Stimulated activated naive CD8-positive, alpha-beta T cell treated with anti-CD3 and anti-CD28 coated beads, Interleukin-15, amount 100 ng/mL, for 72 hours (primary cell): Measurements from ENCODE around the gene RIPPLY3.
"Not testable (repeated sequence)": the region's sequence is repeated elsewhere in the genome, so short reads cannot be mapped to it uniquely, and the experiment has no call there.

Source experiments
- ATAC-seq: fragments of 150-1000 bp; cut with Tn5 transposase; 2 replicates; pipeline ENCODE4 v1.10.0; 2021; ENCODE audit warnings: mild to moderate bottlenecking, moderate library complexity
- DNase-seq, 2 donors: peaks; one replicate each; pipeline ENCODE4 v3.0.0; 2021 to 2022
- H3K27ac Mint-ChIP-seq, 2 donors: one replicate each; pipeline ENCODE4 v1.8.0; 2022; ENCODE audit warnings: mild to moderate bottlenecking in 2 of 2, mixed read lengths in 2 of 2, moderate library complexity in 2 of 2
- H3K27me3 Mint-ChIP-seq: one replicate; pipeline ENCODE4 v1.8.0; 2022; ENCODE audit warnings: mixed read lengths
- H3K4me1 Mint-ChIP-seq: one replicate; pipeline ENCODE4 v1.8.0; 2022; ENCODE audit warnings: mild to moderate bottlenecking, mixed read lengths
- H3K4me3 Mint-ChIP-seq, 2 donors: one replicate each; pipeline ENCODE4 v1.8.0; 2022; ENCODE audit warnings: mild to moderate bottlenecking in 2 of 2, mixed read lengths in 2 of 2, moderate library complexity in 1 of 2
- H3K9me3 Mint-ChIP-seq, 2 donors: one replicate each; pipeline ENCODE4 v1.8.0; 2022; ENCODE audit warnings: mixed read lengths in 2 of 2

The RIPPLY3 gene

GRCh38 chr21:36994501-36995158 is 11.9 kb upstream of the RIPPLY3 start:
- peaks cover 13% of the 10 kb centered on the region for H3K4me1 Mint-ChIP-seq
- ATAC-seq (no peak), DNase-seq (peak in 1 of 2 donors; percentile 50)
- H3K27ac Mint-ChIP-seq = no peak overlapping the region
- H3K4me3 Mint-ChIP-seq = peak overlapping the region; percentile 24 to 58
- no peaks in the 10 kb centered on the region for H3K27me3 Mint-ChIP-seq
- no peaks in the 10 kb centered on the region for H3K9me3 Mint-ChIP-seq

GRCh38 chr21:36995285-36995684 is 11.2 kb upstream of the RIPPLY3 start:
- H3K4me1 Mint-ChIP-seq, H3K27me3 Mint-ChIP-seq, ATAC-seq, H3K9me3 Mint-ChIP-seq, DNase-seq, H3K4me3 Mint-ChIP-seq, H3K27ac Mint-ChIP-seq: not testable (repeated sequence)

GRCh38 chr21:36999131-36999898 is 7.2 kb upstream of the RIPPLY3 start:
- peaks cover 12% of the 10 kb centered on the region for H3K4me1 Mint-ChIP-seq
- no peak overlapping the region for H3K4me3 Mint-ChIP-seq
- no peaks in the 10 kb centered on the region for H3K9me3 Mint-ChIP-seq
- DNase-seq (no peak), ATAC-seq (no peak)
- no peaks in the 10 kb centered on the region for H3K27me3 Mint-ChIP-seq
- no peak overlapping the region for H3K27ac Mint-ChIP-seq

- H3K9me3 Mint-ChIP-seq = no peaks in the 10 kb centered on the region
- DNase-seq (no peak), ATAC-seq (no peak)
- no peak overlapping the region for H3K27ac Mint-ChIP-seq
- peaks cover 7% of the 10 kb centered on the region for H3K4me1 Mint-ChIP-seq
- H3K27me3 Mint-ChIP-seq = no peaks in the 10 kb centered on the region
- H3K4me3 Mint-ChIP-seq = no peak overlapping the region
Observed at GRCh38 chr21:37000381-37000780, 6.1 kb upstream of the RIPPLY3 start.

GRCh38 chr21:37001441-37001840 is 5.1 kb upstream of the RIPPLY3 start:
- Mint-ChIP-seq H3K27me3 (no peaks in the 10 kb centered on the region), H3K27ac (peak overlapping the region in 1 of 2 donors; percentile 20), H3K4me1 (peaks cover 7% of the 10 kb centered on the region), H3K9me3 (no peaks in the 10 kb centered on the region), H3K4me3 (no peak overlapping the region)
- DNase-seq = no peak
- no peak for ATAC-seq

- Mint-ChIP-seq H3K4me1 (peaks cover 13% of the 10 kb centered on the region), H3K27me3 (peaks cover 11% of the 10 kb centered on the region)
- not testable (repeated sequence) for H3K27ac Mint-ChIP-seq, H3K4me3 Mint-ChIP-seq, DNase-seq, H3K9me3 Mint-ChIP-seq, ATAC-seq
Observed at GRCh38 chr21:37002851-37003250, 3.7 kb upstream of the RIPPLY3 start.

GRCh38 chr21:37003917-37004316 is 2.6 kb upstream of the RIPPLY3 start:
- H3K4me1 Mint-ChIP-seq = peaks cover 13% of the 10 kb centered on the region
- H3K27me3 Mint-ChIP-seq = peaks cover 22% of the 10 kb centered on the region
- not testable (repeated sequence) for H3K9me3 Mint-ChIP-seq, H3K27ac Mint-ChIP-seq, DNase-seq, ATAC-seq, H3K4me3 Mint-ChIP-seq

GRCh38 chr21:37005548-37006485 is 685 bp upstream of the RIPPLY3 start:
- peak overlapping the region; percentile 61 to 84 for H3K4me3 Mint-ChIP-seq
- H3K27me3 Mint-ChIP-seq = peaks cover 41% of the 10 kb centered on the region
- no peak overlapping the region for H3K27ac Mint-ChIP-seq
- no peaks in the 10 kb centered on the region for H3K9me3 Mint-ChIP-seq
- peaks cover 27% of the 10 kb centered on the region for H3K4me1 Mint-ChIP-seq
- DNase-seq (peak in 1 of 2 donors; percentile 23), ATAC-seq (no peak)

- no peak overlapping the region for H3K4me3 Mint-ChIP-seq
- no peak for DNase-seq
- peaks cover 62% of the 10 kb centered on the region for H3K27me3 Mint-ChIP-seq
- ATAC-seq = no peak
- H3K9me3 Mint-ChIP-seq = no peaks in the 10 kb centered on the region
- H3K4me1 Mint-ChIP-seq = peaks cover 19% of the 10 kb centered on the region
- H3K27ac Mint-ChIP-seq = no peak overlapping the region
Observed at GRCh38 chr21:37008724-37009123, 2.2 kb downstream of the RIPPLY3 start.

- Mint-ChIP-seq H3K4me1 (peaks cover 19% of the 10 kb centered on the region), H3K9me3 (no peaks in the 10 kb centered on the region), H3K27me3 (peaks cover 70% of the 10 kb centered on the region), H3K4me3 (peak overlapping the region; percentile 60 to 79), H3K27ac (no peak overlapping the region)
- DNase-seq (peak; percentile 77 to 83), ATAC-seq (peak; percentile 90)
Observed at GRCh38 chr21:37009740-37010341, 3.3 kb downstream of the RIPPLY3 start.

GRCh38 chr21:37017951-37018679 is 11.6 kb downstream of the RIPPLY3 start:
- no peaks in the 10 kb centered on the region for H3K9me3 Mint-ChIP-seq
- H3K4me3 Mint-ChIP-seq = no peak overlapping the region
- DNase-seq = no peak
- H3K27me3 Mint-ChIP-seq = peaks cover 11% of the 10 kb centered on the region
- H3K4me1 Mint-ChIP-seq = no peaks in the 10 kb centered on the region
- no peak overlapping the region for H3K27ac Mint-ChIP-seq
- no peak for ATAC-seq

GRCh38 chr21:37026499-37026898 is 20.0 kb downstream of the RIPPLY3 start:
- no peak overlapping the region for H3K4me3 Mint-ChIP-seq
- H3K9me3 Mint-ChIP-seq = no peaks in the 10 kb centered on the region
- DNase-seq = no peak
- no peaks in the 10 kb centered on the region for H3K27me3 Mint-ChIP-seq
- no peak for ATAC-seq
- H3K4me1 Mint-ChIP-seq = no peaks in the 10 kb centered on the region
- no peak overlapping the region for H3K27ac Mint-ChIP-seq

GRCh38 chr21:37028570-37028969 is 22.1 kb downstream of the RIPPLY3 start:
- ATAC-seq (no peak), DNase-seq (no peak)
- no peaks in the 10 kb centered on the region for H3K27me3 Mint-ChIP-seq
- no peak overlapping the region for H3K27ac Mint-ChIP-seq
- H3K4me3 Mint-ChIP-seq = no peak overlapping the region
- no peaks in the 10 kb centered on the region for H3K9me3 Mint-ChIP-seq
- no peaks in the 10 kb centered on the region for H3K4me1 Mint-ChIP-seq

GRCh38 chr21:37030864-37031263 is 24.4 kb downstream of the RIPPLY3 start:
- DNase-seq = no peak
- H3K27me3 Mint-ChIP-seq = no peaks in the 10 kb centered on the region
- H3K4me1 Mint-ChIP-seq = no peaks in the 10 kb centered on the region
- no peaks in the 10 kb centered on the region for H3K9me3 Mint-ChIP-seq
- no peak overlapping the region for H3K27ac Mint-ChIP-seq
- no peak for ATAC-seq
- H3K4me3 Mint-ChIP-seq = no peak overlapping the region

GRCh38 chr21:37032293-37032692 is 25.8 kb downstream of the RIPPLY3 start:
- ATAC-seq (no peak), DNase-seq (no peak)
- H3K27me3 Mint-ChIP-seq = no peaks in the 10 kb centered on the region
- H3K27ac Mint-ChIP-seq = no peak overlapping the region
- H3K4me1 Mint-ChIP-seq = no peaks in the 10 kb centered on the region
- no peak overlapping the region for H3K4me3 Mint-ChIP-seq
- H3K9me3 Mint-ChIP-seq = no peaks in the 10 kb centered on the region
